ENCODE measurements around the gene MTSS2. TPM values are rescaled to one million over a fixed set of nuclear protein-coding genes. Genes with fewer than 3 reads are reported as not detected.
"Not testable (repeated sequence)": the region's sequence is repeated elsewhere in the genome, so short reads cannot be mapped to it uniquely, and the experiment has no call there.

Gene MTSS2
- total RNA-seq, 1 donor: 56.5 TPM

- Histone ChIP-seq H3K4me1 (ENCODE audit: insufficient read depth, low read length) (no peaks in the 10 kb centered on the region), H3K9me3 (ENCODE audit: low read depth, low read length) (no peaks in the 10 kb centered on the region), H3K4me2 (ENCODE audit: insufficient read depth, low read length) (no peak overlapping the region), H3K79me2 (ENCODE audit: insufficient read depth, low read length) (peaks cover 53% of the 10 kb centered on the region), H3K4me3 (ENCODE audit: insufficient read depth, low read length) (no peak overlapping the region), H3K27me3 (ENCODE audit: insufficient read depth, low read length) (no peaks in the 10 kb centered on the region), H4K20me1 (ENCODE audit: insufficient read depth, low read length) (peaks cover 13% of the 10 kb centered on the region), H3K27ac (ENCODE audit: low read depth, low read length) (no peak overlapping the region), H2AFZ (ENCODE audit: low read length) (no peak overlapping the region), H3K36me3 (ENCODE audit: insufficient read depth, low read length) (peaks cover 96% of the 10 kb centered on the region)
- TF ChIP-seq, protein P1, sequence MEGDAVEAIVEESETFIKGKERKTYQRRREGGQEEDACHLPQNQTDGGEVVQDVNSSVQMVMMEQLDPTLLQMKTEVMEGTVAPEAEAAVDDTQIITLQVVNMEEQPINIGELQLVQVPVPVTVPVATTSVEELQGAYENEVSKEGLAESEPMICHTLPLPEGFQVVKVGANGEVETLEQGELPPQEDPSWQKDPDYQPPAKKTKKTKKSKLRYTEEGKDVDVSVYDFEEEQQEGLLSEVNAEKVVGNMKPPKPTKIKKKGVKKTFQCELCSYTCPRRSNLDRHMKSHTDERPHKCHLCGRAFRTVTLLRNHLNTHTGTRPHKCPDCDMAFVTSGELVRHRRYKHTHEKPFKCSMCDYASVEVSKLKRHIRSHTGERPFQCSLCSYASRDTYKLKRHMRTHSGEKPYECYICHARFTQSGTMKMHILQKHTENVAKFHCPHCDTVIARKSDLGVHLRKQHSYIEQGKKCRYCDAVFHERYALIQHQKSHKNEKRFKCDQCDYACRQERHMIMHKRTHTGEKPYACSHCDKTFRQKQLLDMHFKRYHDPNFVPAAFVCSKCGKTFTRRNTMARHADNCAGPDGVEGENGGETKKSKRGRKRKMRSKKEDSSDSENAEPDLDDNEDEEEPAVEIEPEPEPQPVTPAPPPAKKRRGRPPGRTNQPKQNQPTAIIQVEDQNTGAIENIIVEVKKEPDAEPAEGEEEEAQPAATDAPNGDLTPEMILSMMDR (IDR thresholded peaks at IDR 0.05; ENCODE audit: extremely low read depth, low read depth, low read length): no peak
- DNase-seq (ENCODE audit: insufficient read length, low spot score, missing footprints): peak; percentile 51
Observed at GRCh38 chr16:70674221-70675014, 11.4 kb downstream of the MTSS2 start.

DNA sequence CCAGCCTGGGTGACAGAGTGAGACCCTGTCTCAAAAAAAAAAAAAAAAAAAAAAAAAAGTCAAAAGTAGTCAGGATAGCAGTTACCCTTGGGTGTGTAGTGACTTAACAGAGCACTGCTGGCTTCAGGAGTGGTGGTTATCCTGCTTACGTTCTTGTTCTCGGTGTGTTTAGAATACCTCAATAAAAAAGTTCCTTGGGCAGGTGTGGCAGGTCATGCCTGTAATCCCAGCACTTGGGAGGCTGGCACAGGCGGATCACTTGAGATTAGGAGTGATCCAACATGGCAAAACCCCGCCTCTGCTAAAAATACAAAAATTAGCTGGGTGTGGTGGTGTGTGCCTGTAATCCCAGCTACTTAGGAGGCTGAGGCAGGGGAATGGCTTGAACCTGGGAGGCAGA is 14.9 kb downstream of the MTSS2 start:
- DNase-seq (ENCODE audit: insufficient read length, low spot score, missing footprints): peak; percentile 26
- not testable (repeated sequence) for H3K27me3 ChIP-seq (ENCODE audit: insufficient read depth, low read length); H3K27ac ChIP-seq (ENCODE audit: low read depth, low read length); H2AFZ ChIP-seq (ENCODE audit: low read length); H3K9me3 ChIP-seq (ENCODE audit: low read depth, low read length); H3K4me2 ChIP-seq (ENCODE audit: insufficient read depth, low read length); H3K4me1 ChIP-seq (ENCODE audit: insufficient read depth, low read length); H3K4me3 ChIP-seq (ENCODE audit: insufficient read depth, low read length)
- H3K79me2 ChIP-seq (ENCODE audit: insufficient read depth, low read length): peaks cover 27% of the 10 kb centered on the region
- peaks cover 22% of the 10 kb centered on the region for H4K20me1 ChIP-seq (ENCODE audit: insufficient read depth, low read length)
- peaks cover 95% of the 10 kb centered on the region for H3K36me3 ChIP-seq (ENCODE audit: insufficient read depth, low read length)

DNA sequence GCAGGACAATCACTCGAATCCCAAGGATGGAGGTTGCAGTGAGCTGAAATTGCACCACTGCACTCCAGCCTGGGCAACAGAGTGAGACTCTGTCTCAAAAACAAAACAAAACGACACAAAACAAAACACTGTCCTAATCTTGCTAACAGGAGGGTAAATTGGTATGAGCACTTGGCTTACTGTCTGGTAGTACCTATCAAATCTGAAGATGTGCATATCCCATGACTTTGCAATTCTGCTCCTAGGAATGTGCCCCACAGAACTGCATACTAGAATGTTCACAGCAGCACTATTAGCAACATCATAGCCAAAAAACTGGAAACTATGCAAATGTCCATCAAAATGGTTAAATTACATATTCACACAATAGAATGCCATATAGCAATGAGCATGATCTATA is 15.7 kb downstream of the MTSS2 start:
- Histone ChIP-seq H3K4me1 (ENCODE audit: insufficient read depth, low read length) (no peaks in the 10 kb centered on the region), H3K36me3 (ENCODE audit: insufficient read depth, low read length) (peaks cover 95% of the 10 kb centered on the region), H3K27ac (ENCODE audit: low read depth, low read length) (no peak overlapping the region), H2AFZ (ENCODE audit: low read length) (no peak overlapping the region), H3K27me3 (ENCODE audit: insufficient read depth, low read length) (no peaks in the 10 kb centered on the region), H3K79me2 (ENCODE audit: insufficient read depth, low read length) (peaks cover 23% of the 10 kb centered on the region), H3K9me3 (ENCODE audit: low read depth, low read length) (no peaks in the 10 kb centered on the region), H4K20me1 (ENCODE audit: insufficient read depth, low read length) (peaks cover 23% of the 10 kb centered on the region), H3K4me2 (ENCODE audit: insufficient read depth, low read length) (no peak overlapping the region), H3K4me3 (ENCODE audit: insufficient read depth, low read length) (no peak overlapping the region)
- TF ChIP-seq, protein P1 (IDR thresholded peaks at IDR 0.05; ENCODE audit: extremely low read depth, low read depth, low read length): no peak
- peak; percentile 37 for DNase-seq (ENCODE audit: insufficient read length, low spot score, missing footprints)

- H3K27ac ChIP-seq (ENCODE audit: low read depth, low read length): no peak overlapping the region
- H3K4me2 ChIP-seq (ENCODE audit: insufficient read depth, low read length): no peak overlapping the region
- no peak overlapping the region for H2AFZ ChIP-seq (ENCODE audit: low read length)
- peak; percentile 91 for DNase-seq (ENCODE audit: insufficient read length, low spot score, missing footprints)
- H3K9me3 ChIP-seq (ENCODE audit: low read depth, low read length): no peaks in the 10 kb centered on the region
- peaks cover 40% of the 10 kb centered on the region for H4K20me1 ChIP-seq (ENCODE audit: insufficient read depth, low read length)
- peaks cover 84% of the 10 kb centered on the region for H3K36me3 ChIP-seq (ENCODE audit: insufficient read depth, low read length)
- H3K27me3 ChIP-seq (ENCODE audit: insufficient read depth, low read length): no peaks in the 10 kb centered on the region
- peaks cover 7% of the 10 kb centered on the region for H3K4me1 ChIP-seq (ENCODE audit: insufficient read depth, low read length)
- H3K79me2 ChIP-seq (ENCODE audit: insufficient read depth, low read length): peaks cover 14% of the 10 kb centered on the region
- no peak overlapping the region for H3K4me3 ChIP-seq (ENCODE audit: insufficient read depth, low read length)
- TF ChIP-seq, protein P1 (IDR thresholded peaks at IDR 0.05; ENCODE audit: extremely low read depth, low read depth, low read length): no peak
Observed at GRCh38 chr16:70665806-70666735, 19.8 kb downstream of the MTSS2 start.

Measured in osteoblast (primary cell).